SK-N-SH (cell line): ENCODE data around the gene CARD14. TPM values are rescaled to one million over a fixed set of nuclear protein-coding genes. Genes with fewer than 3 reads are reported as not detected.

Experiments
- CTCF ChIA-PET: fragments of 300-600, 350-600 bp; formaldehyde crosslinking; extraction: SDS; loops from one replicate; lab custom pipeline; 2021; lab: Yijun Ruan, JAX
- POLR2A ChIA-PET: fragments of 350-600 bp; sonication (Branson Sonifier 250); formaldehyde crosslinking; extraction: SDS; loops from one replicate; lab custom pipeline; 2020; ENCODE audit warnings: antibody characterized with exemption, inconsistent platforms; lab: Yijun Ruan, JAX
- DNase-seq: peaks from one replicate; pipeline ENCODE4 v3.0.0; 2012
- H2AFZ ChIP-seq: fragments of 200-600 bp; sonication (generic); 2 replicates; pipeline ENCODE4 v1.8.1; 2016; ENCODE audit warnings: antibody characterized with exemption, mild to moderate bottlenecking, low read depth
- H3F3A ChIP-seq: fragments of 200-600 bp; sonication (generic); replicated peaks from 2 replicates; pipeline ENCODE3; 2016; ENCODE audit warnings: antibody characterized with exemption, mild to moderate bottlenecking; ENCODE audit not compliant: insufficient read depth
- H3K27ac ChIP-seq, 2 experiments: fragments of 200-500 bp in 1 of 2; fragments of 200-600 bp in 1 of 2; sonication (Bioruptor generic) in 1 of 2; sonication (generic), shearing (Covaris generic) in 1 of 2; 2 replicates each; pipeline versions ENCODE4 v1.5.1 to v1.6.1; 2014 to 2016; ENCODE audit warnings: low read depth in 2 of 2, inconsistent platforms in 1 of 2, low read length in 1 of 2, mild to moderate bottlenecking in 1 of 2, mixed read lengths in 1 of 2
- H3K27me3 ChIP-seq: fragments of 200-600 bp; sonication (generic), shearing (Covaris generic); 2 replicates; pipeline ENCODE4 v1.6.1; 2016; ENCODE audit warnings: mixed run types; ENCODE audit not compliant: insufficient read depth
- H3K36me3 ChIP-seq, 2 experiments: fragments of 200-500 bp in 1 of 2; fragments of 200-600 bp in 1 of 2; sonication (Bioruptor generic) in 1 of 2; sonication (generic) in 1 of 2; replicated peaks in 1 of 2; 2 replicates each; pipeline versions ENCODE3 to v1.5.1; 2014 to 2016; ENCODE audit warnings: low read length in 1 of 2, mild to moderate bottlenecking in 1 of 2; ENCODE audit not compliant: insufficient read depth in 2 of 2, control insufficient read depth in 1 of 2
- H3K4me1 ChIP-seq, 2 experiments: fragments of 200-500 bp in 1 of 2; fragments of 200-600 bp in 1 of 2; sonication (Bioruptor generic) in 1 of 2; sonication (generic), shearing (Covaris generic) in 1 of 2; 2 replicates each; pipeline versions ENCODE4 v1.5.1 to v1.6.1; 2014 to 2016; ENCODE audit warnings: low read depth in 1 of 2, low read length in 1 of 2, mixed run types in 1 of 2; ENCODE audit not compliant: insufficient read depth in 2 of 2, control insufficient read depth in 1 of 2
- H3K4me2 ChIP-seq: fragments of 200-600 bp; sonication (generic), shearing (Covaris generic); 2 replicates; pipeline ENCODE4 v1.6.1; 2017; ENCODE audit warnings: mixed run types
- H3K4me3 ChIP-seq, 2 experiments: fragments of 200-500 bp in 1 of 2; fragments of 200-600 bp in 1 of 2; sonication (Bioruptor generic) in 1 of 2; sonication (generic), shearing (Covaris generic) in 1 of 2; 2 replicates each; pipeline versions ENCODE4 v1.5.1 to v1.8.1; 2014 to 2016; ENCODE audit warnings: low read depth in 2 of 2, inconsistent platforms in 1 of 2, low read length in 1 of 2, mild to moderate bottlenecking in 1 of 2, mixed read lengths in 1 of 2, moderate library complexity in 1 of 2
- H3K79me2 ChIP-seq: fragments of 200-600 bp; sonication (generic); 2 replicates; pipeline ENCODE4 v1.8.1; 2017; ENCODE audit warnings: mild to moderate bottlenecking; ENCODE audit not compliant: insufficient read depth
- H3K9ac ChIP-seq: fragments of 200-600 bp; sonication (generic); 2 replicates; pipeline ENCODE4 v1.6.1; 2017; ENCODE audit warnings: mixed run types
- H3K9me2 ChIP-seq: fragments of 200-600 bp; sonication (generic); 2 replicates; pipeline ENCODE4 v1.6.1; 2017; ENCODE audit warnings: mixed run types
- H3K9me3 ChIP-seq: fragments of 200-600 bp; sonication (generic); 2 replicates; pipeline ENCODE4 v1.6.1; 2017; ENCODE audit warnings: mixed run types, mild to moderate bottlenecking, moderate library complexity
- H4K20me1 ChIP-seq: fragments of 200-600 bp; sonication (generic); 2 replicates; pipeline ENCODE4 v1.6.1; 2017; ENCODE audit warnings: mild to moderate bottlenecking, mixed run types; ENCODE audit not compliant: insufficient read depth
- CTCF ChIP-seq: fragments of 200-600 bp; sonication (generic); IDR thresholded peaks from 2 replicates; pipeline ENCODE4 v1.6.1; 2017; ENCODE audit warnings: antibody characterized with exemption, mild to moderate bottlenecking, moderate library complexity
- ELF1 ChIP-seq: IDR thresholded peaks from 2 replicates; pipeline ENCODE4 v1.4.0; 2012
- EP300 ChIP-seq, 2 experiments: IDR thresholded peaks; 2 replicates each; pipeline versions ENCODE4 v1.4.0 to v1.6.1; 2012; ENCODE audit warnings: borderline replicate concordance in 1 of 2, low read depth in 1 of 2, low read length in 1 of 2
- FOSL2 ChIP-seq: IDR thresholded peaks from 2 replicates; pipeline ENCODE4 v1.4.0; 2012; ENCODE audit warnings: low read depth, mild to moderate bottlenecking, moderate library complexity, borderline replicate concordance
- FOXJ3 ChIP-seq: sonication (generic); formaldehyde crosslinking; IDR thresholded peaks from 2 replicates; pipeline ENCODE4 v1.5.1; 2020; ENCODE audit warnings: mild to moderate bottlenecking, missing genetic modification reagents
- FOXM1 ChIP-seq: IDR thresholded peaks from 2 replicates; pipeline ENCODE4 v1.4.0; 2012; ENCODE audit warnings: low read depth, mild to moderate bottlenecking
- GABPA ChIP-seq: IDR thresholded peaks from 2 replicates; pipeline ENCODE4 v1.4.0; 2012; ENCODE audit warnings: low read depth, mild to moderate bottlenecking
- GATA2 ChIP-seq: sonication (generic); formaldehyde crosslinking; IDR thresholded peaks from 2 replicates; pipeline ENCODE4 v1.5.0; 2020; ENCODE audit warnings: mild to moderate bottlenecking, missing genetic modification reagents
- IRF3 ChIP-seq: fragments of 150-350 bp; IDR thresholded peaks from 2 replicates; pipeline ENCODE4 v1.6.1; 2016; ENCODE audit warnings: mild to moderate bottlenecking, low read depth, low read length
- MAX ChIP-seq: IDR thresholded peaks from 2 replicates; pipeline ENCODE4 v1.4.0; 2012; ENCODE audit warnings: low read depth
- MEF2A ChIP-seq: IDR thresholded peaks from 2 replicates; pipeline ENCODE4 v1.4.0; 2012; ENCODE audit warnings: low read depth, borderline replicate concordance
- PBX3 ChIP-seq: IDR thresholded peaks from 2 replicates; pipeline ENCODE4; 2012
- RCOR1 ChIP-seq: fragments of 150-350 bp; IDR thresholded peaks from 2 replicates; pipeline ENCODE4 v1.6.1; 2017; ENCODE audit warnings: antibody characterized with exemption, low read length
- RFX5 ChIP-seq: IDR thresholded peaks from 2 replicates; pipeline ENCODE4 v1.6.1; 2012; ENCODE audit warnings: mild to moderate bottlenecking, improper control_type of control experiment, low read length
- RXRA ChIP-seq: IDR thresholded peaks from 2 replicates; pipeline ENCODE4 v1.4.0; 2012; ENCODE audit warnings: low read depth, mild to moderate bottlenecking, borderline replicate concordance
- TAF1 ChIP-seq: IDR thresholded peaks from 2 replicates; pipeline ENCODE4 v1.6.1; 2012; ENCODE audit warnings: low read depth, mild to moderate bottlenecking, low read length, moderate library complexity, borderline replicate concordance
- TCF12 ChIP-seq: IDR thresholded peaks from 2 replicates; pipeline ENCODE4 v1.4.0; 2012
- YY1 ChIP-seq: IDR thresholded peaks from 2 replicates; pipeline ENCODE4 v1.4.0; 2012; ENCODE audit warnings: low read depth, mild to moderate bottlenecking
- ZBTB33 ChIP-seq: IDR thresholded peaks from 2 replicates; pipeline ENCODE4 v1.4.0; 2012; ENCODE audit warnings: low read depth, borderline replicate concordance
- WGBS: methylation state at CpG from one replicate; pipeline ENCODE4 v1.1.6; 2017; ENCODE audit warnings: low lambda C conversion rate; 5-methylcytosine and 5-hydroxymethylcytosine counted together
- polyA plus RNA-seq, 3 experiments: library from polyadenylated mRNA; depleted of rRNA; stranded (reverse); fragments of >200 nt; gene quantifications; 2 replicates each; pipeline ENCODE4 v1.2.3, GENCODE V29; 2012

The CARD14 gene
- polyA plus RNA-seq, 1 of the 3 experiments (the other 2 are of a cell fraction) = 0.05 TPM

- TF ChIP-seq FOSL2 (no peak), PBX3 (peak; percentile 87), MAX (peak; percentile 60; the same call in 1 of the 2 replicates), RCOR1 (peak; percentile 57; the same call in 1 of the 2 replicates), RXRA (no peak; the same call in 1 of the 2 replicates), FOXM1 (no peak), YY1 (no peak), ZBTB33 (no peak)
These were observed 49.4 kb downstream of the CARD14 start (continued) for GRCh38 chr17:80219013-80219762.

GRCh38 chr17:80219763-80220053, 49.9 kb downstream of the CARD14 start:
- Histone ChIP-seq H3K27me3 (no peaks in the 10 kb centered on the region), H3K9ac (peak overlapping the region; percentile 88), H3K27ac (peak overlapping the region; percentile 66 to 82), H4K20me1 (peaks cover 19% of the 10 kb centered on the region), H3K4me1 (peaks cover 4 to 24% of the 10 kb centered on the region in 2 experiments; a peak in 1 of 4 replicates), H3K79me2 (peaks cover 45% of the 10 kb centered on the region; the same call in 1 of the 2 replicates), H3K9me3 (no peaks in the 10 kb centered on the region), H3K9me2 (no peaks in the 10 kb centered on the region), H3K4me2 (peak overlapping the region; percentile 98), H3K36me3 (peaks cover 16% of the 10 kb centered on the region in 2 experiments)
- WGBS = 3% methylated on average over 5 of the region's 5 CpGs
- DNase-seq = peak; percentile 78
- POLR2A ChIA-PET = interaction anchor here (0.8 to 1.1 kb wide), 5 partner anchors 13 to 118 kb away, joined by 3 to 7 read pairs (median 3); partner anchors contain the start of gene GAA
- CTCF ChIA-PET = interaction anchor here (0.8 to 2.3 kb wide), 5 partner anchors 17 to 138 kb away, joined by 3 to 7 read pairs (median 3); partner anchors contain the start of gene GAA
- TF ChIP-seq RFX5 = no peak
- no peak for TF ChIP-seq IRF3
- no peak for TF ChIP-seq GATA2 (CRISPR knock-in tag)
- TF ChIP-seq GABPA = no peak
- no peak for TF ChIP-seq FOXJ3 (CRISPR knock-in tag)
- TF ChIP-seq TAF1 = no peak
- no peak for TF ChIP-seq RXRA
- no peak for TF ChIP-seq RCOR1
- no peak for TF ChIP-seq MEF2A
- no peak for TF ChIP-seq EP300 (IDR thresholded peaks at IDR 0.05; ENCODE audit: borderline replicate concordance in 1 of 2, low read depth in 1 of 2, low read length in 1 of 2)
- no peak for TF ChIP-seq YY1
- TF ChIP-seq TCF12 = no peak
- TF ChIP-seq ELF1 = no peak
- TF ChIP-seq MAX = no peak
- TF ChIP-seq CTCF = no peak
- TF ChIP-seq, all 33 proteins: peak for 0
- Histone ChIP-seq H3K4me3 (peak overlapping the region; percentile 83 to 98), H2AFZ (peak overlapping the region; percentile 87), H3F3A (peaks cover 9% of the 10 kb centered on the region)
